ENCODE measurements around the gene TBX10.
"Not testable (repeated sequence)": the region's sequence is repeated elsewhere in the genome, so short reads cannot be mapped to it uniquely, and the experiment has no call there.

TBX10 gene

DNA sequence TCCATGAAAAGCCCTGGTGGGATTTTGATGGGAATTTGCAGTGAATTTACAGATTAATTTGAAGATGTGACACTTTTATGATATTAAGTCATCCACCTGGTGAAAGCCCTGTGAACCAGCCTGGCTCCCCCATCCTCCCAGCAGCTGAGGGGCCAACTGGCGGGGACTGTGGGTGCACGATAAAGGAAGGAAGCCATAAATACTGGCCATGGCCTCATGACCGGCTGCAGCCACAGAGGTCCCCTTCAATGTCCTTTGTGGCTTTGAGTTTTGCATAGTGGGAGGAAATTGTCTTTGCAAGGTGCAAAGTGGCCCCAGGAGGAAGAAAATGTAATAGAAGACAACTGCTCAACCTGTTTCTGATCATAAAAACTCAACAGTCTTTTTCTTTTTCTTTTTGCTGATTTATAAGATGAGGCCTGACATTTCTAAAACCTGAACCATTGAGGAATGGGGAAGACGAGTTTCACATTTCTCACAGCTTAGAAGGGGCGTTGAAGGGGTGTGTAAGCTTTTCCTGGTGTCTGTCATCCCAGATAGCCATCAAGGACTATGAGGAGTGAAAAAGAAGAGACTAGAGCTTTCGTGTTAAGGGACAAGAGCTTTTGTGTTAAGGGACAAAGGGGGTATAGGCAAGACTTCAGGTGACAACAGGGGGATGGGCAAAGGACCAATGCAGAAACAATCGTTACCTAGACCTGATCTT lies 39.1 kb downstream of the TBX10 start:
- DNase-seq (ENCODE audit: low read depth in 2 of 2), result no peak

DNA sequence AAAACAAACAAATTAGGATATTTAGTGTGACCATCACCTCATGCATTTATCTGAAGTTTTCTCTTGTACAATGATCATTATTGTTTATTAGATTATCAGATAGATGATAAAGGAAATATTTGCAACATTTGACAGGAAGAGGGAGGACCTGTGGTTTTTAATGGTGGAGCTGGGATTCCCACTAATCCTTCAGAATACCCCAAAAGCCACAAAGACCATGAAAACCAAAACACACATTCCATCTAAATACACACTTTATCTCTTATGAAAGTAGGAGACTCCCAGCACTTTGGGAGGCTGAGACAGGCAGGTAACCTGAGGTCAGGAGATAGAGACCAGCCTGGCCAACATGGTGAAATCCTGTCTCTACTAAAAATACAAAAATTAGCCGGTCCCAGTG lies 40.4 kb downstream of the TBX10 start:
- no peak for DNase-seq (ENCODE audit: low read depth in 2 of 2)

DNA sequence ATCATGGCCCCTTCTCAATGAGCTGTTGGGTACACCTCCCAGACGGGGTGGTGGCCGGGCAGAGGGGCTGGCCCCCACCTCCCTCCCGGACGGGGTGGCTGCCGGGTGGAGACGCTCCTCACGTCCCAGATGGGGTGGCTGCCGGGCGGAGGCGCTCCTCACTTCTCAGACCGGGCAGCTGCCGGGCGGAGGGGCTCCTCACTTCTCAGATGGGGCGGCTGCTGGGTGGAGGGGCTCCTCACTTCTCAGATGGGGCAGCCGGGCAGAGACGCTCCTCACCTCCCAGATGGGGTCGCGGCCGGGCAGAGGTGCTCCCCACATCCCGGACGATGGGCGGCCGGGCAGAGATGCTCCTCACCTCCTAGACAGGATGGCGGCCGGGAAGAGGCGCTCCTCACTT lies 41.6 kb downstream of the TBX10 start:
- not testable (repeated sequence) for DNase-seq (ENCODE audit: low read depth in 2 of 2)

GRCh38 chr11:67597458-67597857 lies 42.1 kb downstream of the TBX10 start:
- DNase-seq (ENCODE audit: low read depth in 2 of 2), result not testable (repeated sequence)

DNA sequence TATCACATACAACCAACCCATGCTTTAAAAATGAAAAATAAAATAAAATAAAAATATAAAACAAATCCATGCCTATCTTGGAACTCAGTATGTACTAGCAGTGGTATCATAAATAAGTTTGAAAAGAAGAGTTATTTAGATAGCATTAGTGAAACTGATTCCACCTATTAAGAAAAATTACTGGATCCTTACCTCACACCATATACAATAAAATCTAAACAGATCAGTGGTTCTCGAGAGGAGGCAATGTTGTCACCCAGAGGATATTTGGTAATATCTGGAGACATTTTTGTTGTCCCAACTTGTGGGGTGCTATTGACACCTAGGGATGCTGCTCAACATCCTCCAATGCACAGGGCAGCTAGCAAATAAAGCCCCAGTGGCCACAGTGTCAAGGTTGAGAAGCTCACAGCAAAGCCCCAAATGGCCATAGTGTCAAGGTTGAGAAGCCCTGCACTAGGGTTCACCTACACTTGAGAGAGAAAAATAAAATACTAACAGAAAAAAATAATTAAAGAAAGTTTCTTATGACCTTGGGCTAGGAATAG lies 42.7 kb downstream of the TBX10 start:
- no peak for DNase-seq (ENCODE audit: low read depth in 2 of 2)

- DNase-seq (ENCODE audit: low read depth in 2 of 2), result no peak
Measured at GRCh38 chr11:67594480-67594879, 45.1 kb downstream of the TBX10 start.

DNA sequence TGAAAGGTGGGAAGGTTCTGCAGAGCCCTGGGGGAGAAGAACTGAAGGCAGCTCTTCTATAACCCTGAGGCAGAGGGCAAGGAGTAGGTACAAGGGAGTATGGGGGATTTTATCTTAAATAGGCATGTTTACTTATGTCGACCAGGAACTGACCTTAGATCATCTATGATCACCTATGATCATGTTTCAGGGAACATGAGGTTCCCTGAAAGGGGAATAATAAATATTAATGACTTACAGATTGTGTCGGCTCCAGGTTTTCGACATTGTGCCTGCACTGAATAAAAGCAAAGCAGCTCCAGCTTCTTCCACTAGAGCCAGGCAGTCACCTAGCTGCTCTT lies 46.0 kb downstream of the TBX10 start:
- DNase-seq (ENCODE audit: low read depth in 2 of 2), result no peak

- no peak for DNase-seq (ENCODE audit: low read depth in 2 of 2)
Measured at GRCh38 chr11:67592880-67593564, 46.5 kb downstream of the TBX10 start.

GRCh38 chr11:67588899-67589415 lies 50.6 kb downstream of the TBX10 start:
- DNase-seq (ENCODE audit: low read depth in 2 of 2), result not testable (repeated sequence)

DNA sequence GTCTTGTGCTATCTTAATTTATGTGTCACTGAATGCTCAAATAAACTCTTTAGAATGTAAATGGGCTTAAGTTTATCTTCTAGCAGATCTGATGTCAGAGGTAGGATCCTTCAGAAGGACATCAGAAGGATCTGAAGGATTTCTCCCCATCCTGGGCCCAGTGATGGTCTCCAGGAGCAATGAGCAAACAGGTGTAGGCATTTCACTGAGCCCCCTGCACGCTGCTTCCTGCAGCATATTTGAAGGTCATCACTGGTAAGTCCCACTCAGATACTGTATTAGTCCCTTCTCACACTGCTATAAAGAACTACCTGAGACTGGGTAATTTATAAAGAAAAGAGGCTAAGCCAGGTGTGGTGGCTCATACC lies 51.4 kb downstream of the TBX10 start:
- no peak for DNase-seq (ENCODE audit: low read depth in 2 of 2)

GRCh38 chr11:67586568-67587250 lies 52.9 kb downstream of the TBX10 start:
- DNase-seq (ENCODE audit: low read depth in 2 of 2), result no peak

GRCh38 chr11:67585911-67586310 lies 53.7 kb downstream of the TBX10 start:
- no peak for DNase-seq (ENCODE audit: low read depth in 2 of 2)

- no peak for DNase-seq (ENCODE audit: low read depth in 2 of 2)
Measured at GRCh38 chr11:67584881-67585873, 54.4 kb downstream of the TBX10 start.

GRCh38 chr11:67584205-67584880 lies 55.2 kb downstream of the TBX10 start:
- DNase-seq (ENCODE audit: low read depth in 2 of 2), result no peak

- peak; percentile 67 to 74 for DNase-seq (ENCODE audit: low read depth in 2 of 2)
Measured at GRCh38 chr11:67583247-67584204, 56.0 kb downstream of the TBX10 start, which contains the start of gene GSTP1. TSS of gene GSTP1 (plus strand) at chr11:67583812. CDS start at chr11:67583844, 32 bp downstream.

DNA sequence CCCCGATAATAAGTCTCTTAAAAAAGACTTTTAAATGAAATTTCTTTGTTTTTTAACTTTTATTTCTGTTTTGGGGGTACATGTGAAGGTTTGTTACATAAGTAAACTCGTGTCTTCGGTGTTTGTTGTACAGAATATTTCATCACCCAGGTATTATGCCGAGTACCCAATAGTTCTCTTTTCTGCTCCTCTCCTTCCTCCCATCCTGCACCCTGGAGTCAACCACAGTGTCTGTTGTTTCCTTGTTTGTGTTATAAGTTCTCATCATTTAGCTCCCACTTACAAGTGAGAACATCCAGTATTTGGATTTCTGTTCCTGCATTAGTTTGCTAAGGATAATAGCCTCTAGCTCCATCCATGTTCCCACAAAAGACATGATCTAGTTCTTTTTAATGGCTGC lies 57.6 kb downstream of the TBX10 start:
- no peak for DNase-seq (ENCODE audit: low read depth in 2 of 2)

DNA sequence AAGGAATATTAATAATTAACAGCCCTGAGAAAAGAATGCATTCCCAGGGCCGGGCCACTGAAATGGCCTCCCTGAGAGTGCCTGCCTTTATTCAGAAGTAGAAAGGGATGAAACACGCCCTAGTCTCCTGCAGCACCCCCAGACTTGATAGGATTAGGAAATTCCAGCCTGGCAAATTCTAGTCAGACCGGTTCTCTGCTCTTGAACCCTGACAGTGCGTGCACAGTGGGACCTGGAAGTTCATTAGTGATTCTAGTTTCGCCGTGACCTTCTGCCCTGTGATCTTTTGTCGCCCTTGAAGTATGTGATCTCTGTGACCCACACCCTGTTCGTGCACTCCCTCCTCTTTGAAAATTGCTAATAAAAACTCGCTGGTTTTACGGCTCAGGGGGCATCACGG lies 58.1 kb downstream of the TBX10 start:
- DNase-seq (ENCODE audit: low read depth in 2 of 2), result no peak
